GM12878 (cell line): Measurements from ENCODE around the gene NELFB.

Experiments used
- CTCF ChIP-seq, 3 experiments: IDR thresholded peaks in 2 of 3; conservative IDR thresholded peaks in 1 of 3; 2 replicates each; pipeline ENCODE4 v1.5.1; 2011; ENCODE audit warnings: low read depth in 3 of 3, low read length in 3 of 3, mild to moderate bottlenecking in 3 of 3, control low read depth in 2 of 3, moderate library complexity in 2 of 3, inconsistent platforms in 1 of 3, mixed read lengths in 1 of 3; ENCODE audit not compliant: control insufficient read depth in 2 of 3, insufficient read depth in 1 of 3; ENCODE audit errors: extremely low read depth in 1 of 3
- FOS ChIP-seq: IDR thresholded peaks from 3 replicates; pipeline ENCODE4 v1.6.1; 2011; ENCODE audit warnings: borderline replicate concordance; ENCODE audit not compliant: insufficient read length; ENCODE audit errors: extremely low read depth
- GABPA ChIP-seq: IDR thresholded peaks from 2 replicates; pipeline ENCODE4 v1.6.1; 2014; ENCODE audit warnings: antibody characterized with exemption, low read depth, mild to moderate bottlenecking, inconsistent platforms
- MAX ChIP-seq: IDR thresholded peaks from 2 replicates; pipeline ENCODE4 v1.6.1; 2012; ENCODE audit warnings: low read depth, low read length, improper control_type of control experiment
- MXI1 ChIP-seq: fragments of 150-350 bp; IDR thresholded peaks from 2 replicates; pipeline ENCODE4 v1.6.1; 2011; ENCODE audit warnings: low read depth, mild to moderate bottlenecking, inconsistent platforms, low read length, improper control_type of control experiment
- NFYB ChIP-seq: IDR thresholded peaks from 2 replicates; pipeline ENCODE4 v1.6.1; 2011; ENCODE audit warnings: low read depth, mild to moderate bottlenecking, low read length, improper control_type of control experiment, moderate library complexity; ENCODE audit not compliant: insufficient read depth
- NR2C2 ChIP-seq: IDR thresholded peaks from 2 replicates; pipeline ENCODE4 v1.6.1; 2011; ENCODE audit warnings: borderline replicate concordance, low read depth; ENCODE audit not compliant: control insufficient read depth, insufficient read length
- PAX8 ChIP-seq: fragments of 450-650 bp; IDR thresholded peaks from 2 replicates; pipeline ENCODE4 v1.6.1; 2017; ENCODE audit warnings: mild to moderate bottlenecking, moderate library complexity
- POLR2A ChIP-seq: IDR thresholded peaks from 2 replicates; pipeline ENCODE4 v1.6.1; 2011; ENCODE audit warnings: low read depth, mild to moderate bottlenecking, low read length
- REST ChIP-seq: IDR thresholded peaks from 2 replicates; pipeline ENCODE4 v1.6.1; 2012; ENCODE audit warnings: mild to moderate bottlenecking, low read depth, low read length
- SIN3A ChIP-seq: IDR thresholded peaks from 2 replicates; pipeline ENCODE4 v1.6.1; 2012; ENCODE audit warnings: low read depth, low read length, improper control_type of control experiment
- SUZ12 ChIP-seq: fragments of 200-600 bp; sonication (generic); IDR thresholded peaks from one replicate; pipeline ENCODE4 v1.6.1; 2018; ENCODE audit warnings: antibody characterized with exemption, mild to moderate bottlenecking; ENCODE audit not compliant: unreplicated experiment
- ZNF274 ChIP-seq: IDR thresholded peaks from one replicate; pipeline ENCODE4 v1.8.0; 2011; ENCODE audit not compliant: insufficient read length, insufficient read depth

GRCh38 chr9:137233143-137233980, 21.8 kb upstream of the NELFB start:
- TF ChIP-seq NFYB (no peak), NR2C2 (no peak), PAX8 (no peak), REST (no peak), POLR2A (no peak), ZNF274 (no peak), SIN3A (no peak), SUZ12 (no peak), CTCF (IDR thresholded peaks at IDR 0.05 in 2 of 3, conservative IDR thresholded peaks at IDR 0.05 in 1 of 3; ENCODE audit: control insufficient read depth in 2 of 3, extremely low read depth in 1 of 3, insufficient read depth in 1 of 3, low read depth in 3 of 3, low read length in 3 of 3) (no peak), MAX (no peak), MXI1 (no peak), GABPA (no peak), FOS (no peak)
